ENCODE data around the gene SLC47A1.
A peak's percentile ranks its signal among the peaks of the same experiment; 100 is the strongest.

The SLC47A1 gene

DNA sequence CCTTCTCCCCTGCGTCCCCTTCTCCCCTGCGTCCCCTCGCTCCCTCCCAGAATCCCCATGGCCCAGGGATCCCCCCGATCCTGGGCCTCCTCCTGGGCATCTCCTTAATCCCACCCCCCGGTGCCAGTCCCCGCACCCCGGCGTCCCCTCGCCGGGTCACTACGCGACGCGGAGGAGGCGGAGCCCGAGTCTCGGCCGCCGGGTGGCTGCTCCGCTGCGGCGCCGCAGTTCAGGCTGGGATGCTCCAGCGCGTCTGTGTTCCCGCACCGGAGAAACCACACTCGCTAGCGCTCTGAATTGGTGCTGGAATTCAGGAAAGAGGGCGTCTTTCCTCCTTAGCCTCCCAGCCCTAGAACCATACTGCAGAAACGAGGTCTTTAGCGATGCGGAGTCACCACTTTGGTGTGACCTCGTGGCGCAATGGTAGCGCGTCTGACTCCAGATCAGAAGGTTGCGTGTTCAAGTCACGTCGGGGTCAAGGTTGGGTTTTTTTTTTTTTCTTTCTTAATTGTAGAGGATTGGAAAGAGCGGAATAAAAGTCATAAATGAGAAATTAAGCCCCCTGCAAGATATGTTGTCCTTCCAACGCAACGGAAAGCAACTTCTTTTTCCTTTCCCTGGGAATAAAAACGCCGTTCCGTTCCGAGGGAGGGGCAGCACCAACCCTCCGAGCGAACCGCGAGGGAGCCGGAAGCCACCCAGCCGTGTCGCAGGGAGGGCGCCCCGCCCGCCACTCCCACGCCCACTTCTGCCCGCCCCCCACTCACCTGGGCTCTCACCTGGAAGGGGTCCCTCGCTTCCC, 25.7 kb upstream of the SLC47A1 start (continued):
- TF ChIP-seq ZNF350 (tag by site-specific recombination; IDR thresholded peaks at IDR 0.05) (no peak), ZNF660 (tag by site-specific recombination; IDR thresholded peaks at IDR 0.05) (peak; percentile 97), HOXC10 (CRISPR knock-in tag; IDR thresholded peaks at IDR 0.05) (no peak), ZXDB (tag by site-specific recombination; IDR thresholded peaks at IDR 0.05) (peak; percentile 60), YY1 (tag by site-specific recombination; IDR thresholded peaks at IDR 0.05) (peak; percentile 74), MYNN (tag by site-specific recombination; IDR thresholded peaks at IDR 0.05; ENCODE audit: borderline replicate concordance) (0 out of 2 replicates have a peak, but pooled peaks have one; percentile 45), ZNF23 (tag by site-specific recombination; IDR thresholded peaks at IDR 0.05; ENCODE audit: borderline replicate concordance) (no peak), ZNF785 (tag by site-specific recombination; IDR thresholded peaks at IDR 0.05) (no peak), ZNF335 (tag by site-specific recombination; conservative IDR thresholded peaks at IDR 0.05) (peak; percentile 81), ZNF843 (tag by site-specific recombination; IDR thresholded peaks at IDR 0.05) (peak; percentile 64; the same call in 1 of the 2 replicates), REPIN1 (tag by site-specific recombination; IDR thresholded peaks at IDR 0.05; ENCODE audit: low read depth) (peak; percentile 40; the same call in 1 of the 2 replicates), ZNF174 (tag by site-specific recombination; IDR thresholded peaks at IDR 0.05) (no peak), ZBTB1 (tag by site-specific recombination; IDR thresholded peaks at IDR 0.05) (no peak), ZNF140 (tag by site-specific recombination; IDR thresholded peaks at IDR 0.05) (peak; percentile 39; the same call in 1 of the 2 replicates), ZNF121 (tag by site-specific recombination; IDR thresholded peaks at IDR 0.05) (no peak), ZNF654 (tag by site-specific recombination; IDR thresholded peaks at IDR 0.05; ENCODE audit: low read depth) (no peak), ZNF157 (tag by site-specific recombination; IDR thresholded peaks at IDR 0.05) (no peak), TCF7L2 (IDR thresholded peaks at IDR 0.05; ENCODE audit: borderline replicate concordance, low read depth, low read length) (no peak), ZNF777 (tag by site-specific recombination; IDR thresholded peaks at IDR 0.05; ENCODE audit: borderline replicate concordance) (no peak), ZNF76 (tag by site-specific recombination; IDR thresholded peaks at IDR 0.05; ENCODE audit: borderline replicate concordance, low read depth) (peak; percentile 95), ZNF274 (IDR thresholded peaks at IDR 0.05; ENCODE audit: low read length) (no peak), ZNF274 (tag by site-specific recombination; IDR thresholded peaks at IDR 0.05; ENCODE audit: borderline replicate concordance) (no peak), ZFP37 (tag by site-specific recombination; IDR thresholded peaks at IDR 0.05) (no peak; the same call in 1 of the 2 replicates), ZNF600 (tag by site-specific recombination; IDR thresholded peaks at IDR 0.05) (peak; percentile 99)
- TF ChIP-seq, protein P1, sequence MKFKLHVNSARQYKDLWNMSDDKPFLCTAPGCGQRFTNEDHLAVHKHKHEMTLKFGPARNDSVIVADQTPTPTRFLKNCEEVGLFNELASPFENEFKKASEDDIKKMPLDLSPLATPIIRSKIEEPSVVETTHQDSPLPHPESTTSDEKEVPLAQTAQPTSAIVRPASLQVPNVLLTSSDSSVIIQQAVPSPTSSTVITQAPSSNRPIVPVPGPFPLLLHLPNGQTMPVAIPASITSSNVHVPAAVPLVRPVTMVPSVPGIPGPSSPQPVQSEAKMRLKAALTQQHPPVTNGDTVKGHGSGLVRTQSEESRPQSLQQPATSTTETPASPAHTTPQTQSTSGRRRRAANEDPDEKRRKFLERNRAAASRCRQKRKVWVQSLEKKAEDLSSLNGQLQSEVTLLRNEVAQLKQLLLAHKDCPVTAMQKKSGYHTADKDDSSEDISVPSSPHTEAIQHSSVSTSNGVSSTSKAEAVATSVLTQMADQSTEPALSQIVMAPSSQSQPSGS (tag by site-specific recombination; IDR thresholded peaks at IDR 0.05; ENCODE audit: low read depth) = no peak
- TF ChIP-seq, protein P2, sequence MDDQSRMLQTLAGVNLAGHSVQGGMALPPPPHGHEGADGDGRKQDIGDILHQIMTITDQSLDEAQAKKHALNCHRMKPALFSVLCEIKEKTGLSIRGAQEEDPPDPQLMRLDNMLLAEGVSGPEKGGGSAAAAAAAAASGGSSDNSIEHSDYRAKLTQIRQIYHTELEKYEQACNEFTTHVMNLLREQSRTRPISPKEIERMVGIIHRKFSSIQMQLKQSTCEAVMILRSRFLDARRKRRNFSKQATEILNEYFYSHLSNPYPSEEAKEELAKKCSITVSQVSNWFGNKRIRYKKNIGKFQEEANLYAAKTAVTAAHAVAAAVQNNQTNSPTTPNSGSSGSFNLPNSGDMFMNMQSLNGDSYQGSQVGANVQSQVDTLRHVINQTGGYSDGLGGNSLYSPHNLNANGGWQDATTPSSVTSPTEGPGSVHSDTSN (CRISPR knock-in tag; IDR thresholded peaks at IDR 0.05) = peak; percentile 45; the same call in 1 of the 2 replicates
- TF ChIP-seq, protein P3, sequence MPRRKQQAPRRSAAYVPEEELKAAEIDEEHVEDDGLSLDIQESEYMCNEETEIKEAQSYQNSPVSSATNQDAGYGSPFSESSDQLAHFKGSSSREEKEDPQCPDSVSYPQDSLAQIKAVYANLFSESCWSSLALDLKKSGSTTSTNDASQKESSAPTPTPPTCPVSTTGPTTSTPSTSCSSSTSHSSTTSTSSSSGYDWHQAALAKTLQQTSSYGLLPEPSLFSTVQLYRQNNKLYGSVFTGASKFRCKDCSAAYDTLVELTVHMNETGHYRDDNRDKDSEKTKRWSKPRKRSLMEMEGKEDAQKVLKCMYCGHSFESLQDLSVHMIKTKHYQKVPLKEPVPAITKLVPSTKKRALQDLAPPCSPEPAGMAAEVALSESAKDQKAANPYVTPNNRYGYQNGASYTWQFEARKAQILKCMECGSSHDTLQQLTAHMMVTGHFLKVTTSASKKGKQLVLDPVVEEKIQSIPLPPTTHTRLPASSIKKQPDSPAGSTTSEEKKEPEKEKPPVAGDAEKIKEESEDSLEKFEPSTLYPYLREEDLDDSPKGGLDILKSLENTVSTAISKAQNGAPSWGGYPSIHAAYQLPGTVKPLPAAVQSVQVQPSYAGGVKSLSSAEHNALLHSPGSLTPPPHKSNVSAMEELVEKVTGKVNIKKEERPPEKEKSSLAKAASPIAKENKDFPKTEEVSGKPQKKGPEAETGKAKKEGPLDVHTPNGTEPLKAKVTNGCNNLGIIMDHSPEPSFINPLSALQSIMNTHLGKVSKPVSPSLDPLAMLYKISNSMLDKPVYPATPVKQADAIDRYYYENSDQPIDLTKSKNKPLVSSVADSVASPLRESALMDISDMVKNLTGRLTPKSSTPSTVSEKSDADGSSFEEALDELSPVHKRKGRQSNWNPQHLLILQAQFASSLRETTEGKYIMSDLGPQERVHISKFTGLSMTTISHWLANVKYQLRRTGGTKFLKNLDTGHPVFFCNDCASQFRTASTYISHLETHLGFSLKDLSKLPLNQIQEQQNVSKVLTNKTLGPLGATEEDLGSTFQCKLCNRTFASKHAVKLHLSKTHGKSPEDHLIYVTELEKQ (tag by site-specific recombination; IDR thresholded peaks at IDR 0.05; ENCODE audit: borderline replicate concordance) = peak; percentile 43; the same call in 1 of the 2 replicates
- TF ChIP-seq, protein P4, sequence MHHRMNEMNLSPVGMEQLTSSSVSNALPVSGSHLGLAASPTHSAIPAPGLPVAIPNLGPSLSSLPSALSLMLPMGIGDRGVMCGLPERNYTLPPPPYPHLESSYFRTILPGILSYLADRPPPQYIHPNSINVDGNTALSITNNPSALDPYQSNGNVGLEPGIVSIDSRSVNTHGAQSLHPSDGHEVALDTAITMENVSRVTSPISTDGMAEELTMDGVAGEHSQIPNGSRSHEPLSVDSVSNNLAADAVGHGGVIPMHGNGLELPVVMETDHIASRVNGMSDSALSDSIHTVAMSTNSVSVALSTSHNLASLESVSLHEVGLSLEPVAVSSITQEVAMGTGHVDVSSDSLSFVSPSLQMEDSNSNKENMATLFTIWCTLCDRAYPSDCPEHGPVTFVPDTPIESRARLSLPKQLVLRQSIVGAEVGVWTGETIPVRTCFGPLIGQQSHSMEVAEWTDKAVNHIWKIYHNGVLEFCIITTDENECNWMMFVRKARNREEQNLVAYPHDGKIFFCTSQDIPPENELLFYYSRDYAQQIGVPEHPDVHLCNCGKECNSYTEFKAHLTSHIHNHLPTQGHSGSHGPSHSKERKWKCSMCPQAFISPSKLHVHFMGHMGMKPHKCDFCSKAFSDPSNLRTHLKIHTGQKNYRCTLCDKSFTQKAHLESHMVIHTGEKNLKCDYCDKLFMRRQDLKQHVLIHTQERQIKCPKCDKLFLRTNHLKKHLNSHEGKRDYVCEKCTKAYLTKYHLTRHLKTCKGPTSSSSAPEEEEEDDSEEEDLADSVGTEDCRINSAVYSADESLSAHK (tag by site-specific recombination; IDR thresholded peaks at IDR 0.05) = 0 out of 2 replicates have a peak, but pooled peaks have one; percentile 42

Measured in HEK293 (cell line).